GM23248 (cell line): ENCODE data around the gene PON1.

Experiments
- EZH2 ChIP-seq: fragments of 200-600 bp; sonication (generic); IDR thresholded peaks from 2 replicates; pipeline ENCODE4 v1.6.1; 2018; ENCODE audit warnings: antibody characterized with exemption, mild to moderate bottlenecking; ENCODE audit not compliant: insufficient read depth, poor library complexity, severe bottlenecking
- EZH2phosphoT487 ChIP-seq: fragments of 200-600 bp; sonication (generic); IDR thresholded peaks from 2 replicates; pipeline ENCODE4 v1.6.1; 2018; ENCODE audit warnings: antibody characterized with exemption, moderate library complexity, mild to moderate bottlenecking, low read depth; ENCODE audit not compliant: insufficient read depth

GRCh38 chr7:95367606-95368005 is 43.3 kb upstream of the PON1 start:
- TF ChIP-seq EZH2phosphoT487, result no peak
- no peak for TF ChIP-seq EZH2
